ENCODE data around the gene ABCC1.
"Not testable (repeated sequence)": the region's sequence is repeated elsewhere in the genome, so short reads cannot be mapped to it uniquely, and the experiment has no call there.

The ABCC1 gene

DNA sequence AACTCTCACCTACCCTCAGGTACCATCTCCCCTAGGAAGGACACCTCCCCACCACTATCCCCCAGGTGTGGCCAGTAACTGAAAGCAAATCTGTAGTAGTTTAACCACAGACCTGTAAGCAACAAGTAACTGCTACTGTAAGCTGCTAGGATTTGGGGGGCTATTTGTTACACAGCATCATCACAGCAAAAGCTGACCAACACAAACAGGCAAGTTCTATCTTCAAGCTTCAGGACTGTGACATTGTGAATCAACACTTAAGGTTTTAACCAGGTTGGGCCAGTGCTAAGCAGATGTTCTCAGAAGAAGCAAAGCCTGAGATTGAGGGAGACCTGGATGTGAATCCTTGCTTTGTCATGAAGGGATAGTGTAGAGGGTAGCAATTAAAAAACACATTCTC lies 226.9 kb downstream of the ABCC1 start:
- DNase-seq = no peak
- ChIA-PET POLR2A (no interaction called here), CTCF (interaction anchor here (1.4 to 3.2 kb wide), 3 partner anchors 10 to 14 kb away, joined by 3 to 14 read pairs (median 3); no protein-coding TSS in a partner anchor)
- H3K36me3 ChIP-seq (ENCODE audit: control insufficient read depth in 4 of 4, insufficient read depth in 4 of 4, low read length in 3 of 4) = peaks cover 0 to 5% (median 0%) of the 10 kb centered on the region in 4 experiments
- no peak overlapping the region for H3K4me3 ChIP-seq (ENCODE audit: control insufficient read depth in 1 of 7, extremely low read depth in 1 of 7, insufficient read depth in 4 of 7, low read depth in 2 of 7, low read length in 6 of 7)
- no peaks in the 10 kb centered on the region for H3K4me1 ChIP-seq (ENCODE audit: control extremely low read depth in 1 of 4, control insufficient read depth in 4 of 4, insufficient read depth in 4 of 4, low read length in 3 of 4)
- H3K27ac ChIP-seq (ENCODE audit: insufficient read depth in 1 of 2, low read depth in 1 of 2, low read length in 2 of 2, poor library complexity in 1 of 2, severe bottlenecking in 2 of 2) = no peak overlapping the region
- no peaks in the 10 kb centered on the region for H3K27me3 ChIP-seq (replicated peaks in 2 of 5; ENCODE audit: control insufficient read depth in 4 of 5, insufficient read depth in 5 of 5, low read length in 4 of 5)
- peaks cover 0 to 6% (median 2%) of the 10 kb centered on the region in 5 experiments for H3K9me3 ChIP-seq (ENCODE audit: control extremely low read depth in 1 of 5, control insufficient read depth in 4 of 5, insufficient read depth in 2 of 5, low read depth in 1 of 5, low read length in 4 of 5)

DNA sequence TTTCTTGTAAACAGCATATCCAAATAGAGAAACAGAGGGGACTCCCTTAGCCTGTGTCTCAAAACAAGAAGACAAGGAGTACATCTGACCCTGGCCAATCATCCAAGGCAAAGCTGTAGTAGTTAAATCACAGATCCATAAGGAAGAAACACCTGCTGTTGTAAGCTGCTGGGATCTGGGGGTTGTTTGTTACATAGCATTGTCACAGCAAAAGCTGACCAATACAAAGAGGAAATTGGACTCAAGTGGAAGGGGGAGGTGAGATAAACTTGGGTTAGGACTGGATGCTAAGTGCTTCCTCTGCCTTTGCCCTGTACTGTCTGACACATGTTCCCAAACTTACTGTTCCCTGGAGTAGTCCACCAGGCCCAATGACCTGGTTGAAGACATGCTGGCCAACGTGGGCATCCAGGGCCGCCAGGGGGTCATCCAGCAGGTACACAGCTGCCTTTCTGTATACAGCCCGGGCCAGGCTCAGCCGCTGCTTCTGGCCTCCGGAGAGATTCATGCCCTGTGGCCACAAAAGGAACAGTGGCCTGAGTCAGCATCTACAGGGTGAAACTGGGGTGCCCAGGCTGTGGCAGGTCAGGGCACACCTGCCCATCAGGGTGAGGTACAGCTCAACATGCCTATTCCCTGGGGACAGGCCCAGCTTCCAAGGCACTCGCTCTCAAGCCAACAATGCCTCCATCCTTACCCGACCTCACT lies 229.2 kb downstream of the ABCC1 start:
- H3K36me3 ChIP-seq (ENCODE audit: control insufficient read depth in 4 of 4, insufficient read depth in 4 of 4, low read length in 3 of 4) = peaks cover 0 to 5% (median 0%) of the 10 kb centered on the region in 4 experiments
- CTCF ChIA-PET = interaction anchor here (0.9 to 3.2 kb wide), 3 partner anchors 8 to 24 kb away, joined by 3 to 14 read pairs (median 3); no protein-coding TSS in a partner anchor
- H3K27me3 ChIP-seq (replicated peaks in 2 of 5; ENCODE audit: control insufficient read depth in 4 of 5, insufficient read depth in 5 of 5, low read length in 4 of 5) = no peaks in the 10 kb centered on the region
- no peaks in the 10 kb centered on the region for H3K4me1 ChIP-seq (ENCODE audit: control extremely low read depth in 1 of 4, control insufficient read depth in 4 of 4, insufficient read depth in 4 of 4, low read length in 3 of 4)
- no peak overlapping the region for H3K27ac ChIP-seq (ENCODE audit: insufficient read depth in 1 of 2, low read depth in 1 of 2, low read length in 2 of 2, poor library complexity in 1 of 2, severe bottlenecking in 2 of 2)
- DNase-seq = no peak
- WGBS (ENCODE audit: insufficient coverage) = 95% methylated on average over 7 of the region's 7 CpGs
- H3K9me3 ChIP-seq (ENCODE audit: control extremely low read depth in 1 of 5, control insufficient read depth in 4 of 5, insufficient read depth in 2 of 5, low read depth in 1 of 5, low read length in 4 of 5) = peaks cover 0 to 6% (median 2%) of the 10 kb centered on the region in 5 experiments
- H3K4me3 ChIP-seq (ENCODE audit: control insufficient read depth in 1 of 7, extremely low read depth in 1 of 7, insufficient read depth in 4 of 7, low read depth in 2 of 7, low read length in 6 of 7) = no peak overlapping the region
- POLR2A ChIA-PET = interaction anchor here (0.6 kb wide), 1 partner anchor 310 kb away, joined by 3 read pairs; no protein-coding TSS in a partner anchor

DNA sequence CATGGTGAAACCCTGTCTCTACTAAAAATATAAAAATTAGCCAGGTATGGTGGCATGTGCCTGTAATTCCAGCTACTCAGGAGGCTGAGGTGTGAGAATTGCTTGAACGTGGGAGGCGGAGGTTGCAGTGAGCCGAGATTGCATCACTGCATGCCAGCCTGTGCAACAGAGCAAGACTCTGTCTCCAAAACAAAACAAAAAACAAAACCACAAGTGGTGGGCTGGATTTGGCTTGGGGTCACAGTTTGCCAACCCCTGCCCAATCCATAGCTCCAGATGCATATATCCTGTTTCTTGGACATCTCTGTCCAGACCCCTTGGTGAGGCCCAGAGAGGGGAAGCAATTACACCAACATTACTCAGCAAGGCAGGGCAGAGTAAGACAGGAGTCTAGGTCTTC lies 232.3 kb downstream of the ABCC1 start:
- H3K27ac ChIP-seq (ENCODE audit: insufficient read depth in 1 of 2, low read depth in 1 of 2, low read length in 2 of 2, poor library complexity in 1 of 2, severe bottlenecking in 2 of 2); H3K4me3 ChIP-seq (ENCODE audit: control insufficient read depth in 1 of 7, extremely low read depth in 1 of 7, insufficient read depth in 4 of 7, low read depth in 2 of 7, low read length in 6 of 7); H3K27me3 ChIP-seq (replicated peaks in 2 of 5; ENCODE audit: control insufficient read depth in 4 of 5, insufficient read depth in 5 of 5, low read length in 4 of 5); POLR2A ChIA-PET; H3K4me1 ChIP-seq (ENCODE audit: control extremely low read depth in 1 of 4, control insufficient read depth in 4 of 4, insufficient read depth in 4 of 4, low read length in 3 of 4); H3K36me3 ChIP-seq (ENCODE audit: control insufficient read depth in 4 of 4, insufficient read depth in 4 of 4, low read length in 3 of 4); H3K9me3 ChIP-seq (ENCODE audit: control extremely low read depth in 1 of 5, control insufficient read depth in 4 of 5, insufficient read depth in 2 of 5, low read depth in 1 of 5, low read length in 4 of 5); DNase-seq: not testable (repeated sequence)
- no CpG with 5 or more reads among the region's 3 CpGs for WGBS (ENCODE audit: insufficient coverage)
- CTCF ChIA-PET = interaction anchor here (1.6 kb wide), 1 partner anchor 9 kb away, joined by 3 read pairs; no protein-coding TSS in a partner anchor

DNA sequence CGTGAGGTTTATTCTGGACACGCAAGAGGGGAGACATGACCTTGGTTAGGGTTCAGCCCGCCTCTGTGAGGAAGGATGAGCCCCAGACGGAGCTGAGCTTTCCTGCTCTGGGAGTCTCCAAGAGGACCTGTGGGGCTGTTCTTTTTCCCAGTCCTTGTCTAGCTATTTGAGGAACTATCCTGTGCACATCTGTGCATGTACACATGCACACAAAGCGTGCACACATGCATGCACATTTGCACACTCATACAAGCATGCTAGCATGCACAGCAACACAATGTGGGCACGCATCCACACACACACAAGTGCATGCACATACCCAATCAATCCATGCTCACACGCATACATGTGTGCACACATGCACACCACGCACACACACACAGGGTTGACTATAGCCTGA lies 233.5 kb downstream of the ABCC1 start:
- Histone ChIP-seq H3K27ac (ENCODE audit: insufficient read depth in 1 of 2, low read depth in 1 of 2, low read length in 2 of 2, poor library complexity in 1 of 2, severe bottlenecking in 2 of 2) (no peak overlapping the region), H3K4me1 (ENCODE audit: control extremely low read depth in 1 of 4, control insufficient read depth in 4 of 4, insufficient read depth in 4 of 4, low read length in 3 of 4) (no peaks in the 10 kb centered on the region), H3K27me3 (replicated peaks in 2 of 5; ENCODE audit: control insufficient read depth in 4 of 5, insufficient read depth in 5 of 5, low read length in 4 of 5) (no peaks in the 10 kb centered on the region), H3K36me3 (ENCODE audit: control insufficient read depth in 4 of 4, insufficient read depth in 4 of 4, low read length in 3 of 4) (peaks cover 0 to 4% (median 0%) of the 10 kb centered on the region in 4 experiments), H3K9me3 (ENCODE audit: control extremely low read depth in 1 of 5, control insufficient read depth in 4 of 5, insufficient read depth in 2 of 5, low read depth in 1 of 5, low read length in 4 of 5) (no peaks in the 10 kb centered on the region), H3K4me3 (ENCODE audit: control insufficient read depth in 1 of 7, extremely low read depth in 1 of 7, insufficient read depth in 4 of 7, low read depth in 2 of 7, low read length in 6 of 7) (no peak overlapping the region)
- ChIA-PET POLR2A (no interaction called here), CTCF (interaction anchor here (1.2 to 1.4 kb wide), 2 partner anchors 9 kb away, joined by 3 to 4 read pairs; no protein-coding TSS in a partner anchor)
- 100% methylated on average over 8 of the region's 8 CpGs for WGBS (ENCODE audit: insufficient coverage)
- no peak for DNase-seq

DNA sequence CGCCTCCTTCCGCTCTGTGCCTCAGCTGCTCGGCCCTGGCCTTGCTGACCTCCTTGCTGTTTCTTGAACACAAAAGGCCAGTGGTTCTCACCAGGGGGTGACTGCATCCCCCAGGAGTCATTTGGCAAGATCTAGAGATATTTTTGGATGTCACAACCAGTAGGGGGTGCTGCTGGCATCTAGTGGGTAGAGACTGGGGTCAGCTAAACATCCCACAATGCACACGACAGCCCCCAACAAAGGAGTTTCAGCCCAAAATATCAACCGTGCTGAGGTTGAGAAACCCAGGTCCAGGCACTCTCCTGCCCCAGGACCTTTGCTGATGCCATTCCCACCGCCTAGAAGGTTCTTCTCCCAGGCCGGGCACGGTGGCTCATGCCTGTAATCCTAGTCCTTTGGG lies 234.1 kb downstream of the ABCC1 start:
- Histone ChIP-seq H3K4me1 (ENCODE audit: control extremely low read depth in 1 of 4, control insufficient read depth in 4 of 4, insufficient read depth in 4 of 4, low read length in 3 of 4) (no peaks in the 10 kb centered on the region), H3K9me3 (ENCODE audit: control extremely low read depth in 1 of 5, control insufficient read depth in 4 of 5, insufficient read depth in 2 of 5, low read depth in 1 of 5, low read length in 4 of 5) (no peaks in the 10 kb centered on the region), H3K27me3 (replicated peaks in 2 of 5; ENCODE audit: control insufficient read depth in 4 of 5, insufficient read depth in 5 of 5, low read length in 4 of 5) (no peaks in the 10 kb centered on the region), H3K27ac (ENCODE audit: insufficient read depth in 1 of 2, low read depth in 1 of 2, low read length in 2 of 2, poor library complexity in 1 of 2, severe bottlenecking in 2 of 2) (no peak overlapping the region), H3K36me3 (ENCODE audit: control insufficient read depth in 4 of 4, insufficient read depth in 4 of 4, low read length in 3 of 4) (no peaks in the 10 kb centered on the region), H3K4me3 (ENCODE audit: control insufficient read depth in 1 of 7, extremely low read depth in 1 of 7, insufficient read depth in 4 of 7, low read depth in 2 of 7, low read length in 6 of 7) (no peak overlapping the region)
- ChIA-PET POLR2A (no interaction called here), CTCF (interaction anchor here (1.2 to 1.4 kb wide), 2 partner anchors 9 to 10 kb away, joined by 3 to 4 read pairs; no protein-coding TSS in a partner anchor)
- 98% methylated on average over 5 of the region's 8 CpGs for WGBS (ENCODE audit: insufficient coverage)
- DNase-seq = no peak

DNA sequence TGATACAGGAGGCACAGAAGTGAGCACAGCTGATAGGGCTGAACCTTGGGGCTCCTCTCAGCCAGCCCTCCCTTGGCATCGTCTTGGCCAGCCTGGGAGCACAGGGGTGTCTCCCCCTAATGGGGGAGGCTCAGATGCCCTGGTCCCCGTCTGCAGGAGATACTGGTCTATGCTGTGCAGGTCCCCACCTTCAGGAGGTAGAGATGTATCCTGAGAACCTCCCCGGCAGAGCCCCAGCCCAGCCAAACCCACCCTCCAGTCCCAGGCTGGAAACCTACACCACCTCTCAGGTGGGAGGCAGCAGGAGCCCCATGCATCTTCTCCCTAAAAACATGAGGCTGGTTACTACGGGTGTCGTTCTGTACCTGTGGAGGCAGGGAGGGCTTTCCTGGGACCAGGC lies 235.2 kb downstream of the ABCC1 start:
- H3K4me1 ChIP-seq (ENCODE audit: control extremely low read depth in 1 of 4, control insufficient read depth in 4 of 4, insufficient read depth in 4 of 4, low read length in 3 of 4) = no peaks in the 10 kb centered on the region
- no peaks in the 10 kb centered on the region for H3K9me3 ChIP-seq (ENCODE audit: control extremely low read depth in 1 of 5, control insufficient read depth in 4 of 5, insufficient read depth in 2 of 5, low read depth in 1 of 5, low read length in 4 of 5)
- ChIA-PET CTCF (no interaction called here), POLR2A (no interaction called here)
- H3K4me3 ChIP-seq (ENCODE audit: control insufficient read depth in 1 of 7, extremely low read depth in 1 of 7, insufficient read depth in 4 of 7, low read depth in 2 of 7, low read length in 6 of 7) = no peak overlapping the region
- no peaks in the 10 kb centered on the region for H3K27me3 ChIP-seq (replicated peaks in 2 of 5; ENCODE audit: control insufficient read depth in 4 of 5, insufficient read depth in 5 of 5, low read length in 4 of 5)
- 96% methylated on average over 5 of the region's 5 CpGs for WGBS (ENCODE audit: insufficient coverage)
- no peak overlapping the region for H3K27ac ChIP-seq (ENCODE audit: insufficient read depth in 1 of 2, low read depth in 1 of 2, low read length in 2 of 2, poor library complexity in 1 of 2, severe bottlenecking in 2 of 2)
- DNase-seq = no peak
- no peaks in the 10 kb centered on the region for H3K36me3 ChIP-seq (ENCODE audit: control insufficient read depth in 4 of 4, insufficient read depth in 4 of 4, low read length in 3 of 4)

DNA sequence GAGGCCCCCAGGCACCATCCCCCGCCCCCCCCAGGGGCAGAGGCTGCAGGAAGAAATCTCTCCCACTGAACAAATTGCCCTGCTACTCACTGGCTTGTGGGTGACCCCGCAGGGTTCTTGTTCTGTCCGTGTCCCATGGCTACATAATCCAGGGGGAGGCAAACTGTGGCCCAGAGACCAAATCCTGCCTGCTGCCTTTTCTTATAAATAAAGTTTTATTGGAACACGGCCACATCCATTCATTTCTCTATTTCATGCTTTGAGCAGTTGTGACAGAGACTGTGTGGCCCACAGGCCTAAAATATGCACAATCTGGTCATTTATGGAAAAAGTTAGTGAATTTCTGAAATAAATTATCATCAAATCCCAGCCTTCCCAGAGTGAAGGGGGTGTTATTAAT lies 235.7 kb downstream of the ABCC1 start:
- ChIA-PET POLR2A (no interaction called here), CTCF (interaction anchor here (2.9 kb wide), 1 partner anchor 8 kb away, joined by 14 read pairs; no protein-coding TSS in a partner anchor)
- no peaks in the 10 kb centered on the region for H3K9me3 ChIP-seq (ENCODE audit: control extremely low read depth in 1 of 5, control insufficient read depth in 4 of 5, insufficient read depth in 2 of 5, low read depth in 1 of 5, low read length in 4 of 5)
- DNase-seq = no peak
- H3K36me3 ChIP-seq (ENCODE audit: control insufficient read depth in 4 of 4, insufficient read depth in 4 of 4, low read length in 3 of 4) = no peaks in the 10 kb centered on the region
- H3K4me1 ChIP-seq (ENCODE audit: control extremely low read depth in 1 of 4, control insufficient read depth in 4 of 4, insufficient read depth in 4 of 4, low read length in 3 of 4) = peaks cover 0 to 2% (median 0%) of the 10 kb centered on the region in 4 experiments
- 67% methylated on average over 2 of the region's 4 CpGs for WGBS (ENCODE audit: insufficient coverage)
- no peak overlapping the region for H3K4me3 ChIP-seq (ENCODE audit: control insufficient read depth in 1 of 7, extremely low read depth in 1 of 7, insufficient read depth in 4 of 7, low read depth in 2 of 7, low read length in 6 of 7)
- H3K27me3 ChIP-seq (replicated peaks in 2 of 5; ENCODE audit: control insufficient read depth in 4 of 5, insufficient read depth in 5 of 5, low read length in 4 of 5) = no peaks in the 10 kb centered on the region
- H3K27ac ChIP-seq (ENCODE audit: insufficient read depth in 1 of 2, low read depth in 1 of 2, low read length in 2 of 2, poor library complexity in 1 of 2, severe bottlenecking in 2 of 2) = no peak overlapping the region

All from common myeloid progenitor, CD34-positive (primary cell).